Osteoblast (primary cell): ENCODE results near the gene PPTC7. TPM values are rescaled to one million over a fixed set of nuclear protein-coding genes. Genes with fewer than 3 reads are reported as not detected.

ENCODE experiments used
- DNase-seq: peaks from one replicate; pipeline ENCODE4 v3.0.0; 2011; ENCODE audit warnings: low spot score, mixed read lengths; ENCODE audit not compliant: insufficient read length; ENCODE audit errors: missing footprints
- H2AFZ ChIP-seq: 2 replicates; pipeline ENCODE4 v1.6.0; 2011; ENCODE audit warnings: mild to moderate bottlenecking, low read length
- H3K27ac ChIP-seq: 2 replicates; pipeline ENCODE4 v1.5.1; 2011; ENCODE audit warnings: mild to moderate bottlenecking, low read depth, low read length, moderate library complexity
- H3K27me3 ChIP-seq: 2 replicates; pipeline ENCODE4 v1.6.0; 2012; ENCODE audit warnings: mild to moderate bottlenecking, control low read depth, inconsistent platforms, low read length, moderate library complexity; ENCODE audit not compliant: insufficient read depth
- H3K36me3 ChIP-seq: 2 replicates; pipeline ENCODE4 v1.5.1; 2011; ENCODE audit warnings: mild to moderate bottlenecking, low read length, control low read depth, moderate library complexity; ENCODE audit not compliant: insufficient read depth
- H3K4me1 ChIP-seq: 2 replicates; pipeline ENCODE4 v1.5.1; 2011; ENCODE audit warnings: mild to moderate bottlenecking, low read length, control low read depth, moderate library complexity; ENCODE audit not compliant: insufficient read depth
- H3K4me2 ChIP-seq: 2 replicates; pipeline ENCODE4 v1.6.0; 2011; ENCODE audit warnings: mild to moderate bottlenecking, low read length; ENCODE audit not compliant: insufficient read depth
- H3K4me3 ChIP-seq: fragments of 200-600 bp; sonication (generic); 3 replicates; pipeline ENCODE4 v1.5.1; 2012; ENCODE audit warnings: mild to moderate bottlenecking, low read length, inconsistent platforms; ENCODE audit not compliant: insufficient read depth
- H3K79me2 ChIP-seq: 2 replicates; pipeline ENCODE4 v1.6.0; 2012; ENCODE audit warnings: mild to moderate bottlenecking, low read length, control low read depth, inconsistent platforms; ENCODE audit not compliant: insufficient read depth
- H3K9me3 ChIP-seq: 2 replicates; pipeline ENCODE4 v1.5.1; 2011; ENCODE audit warnings: low read depth, low read length, control low read depth
- H4K20me1 ChIP-seq: 2 replicates; pipeline ENCODE4 v1.6.0; 2012; ENCODE audit warnings: mild to moderate bottlenecking, low read length, control low read depth; ENCODE audit not compliant: insufficient read depth
- CTCF ChIP-seq: IDR thresholded peaks from 2 replicates; pipeline ENCODE4 v1.5.1; 2011; ENCODE audit warnings: mild to moderate bottlenecking, low read depth, low read length, moderate library complexity; ENCODE audit errors: extremely low read depth
- total RNA-seq: library from RNA; depleted of rRNA; stranded (reverse); fragments of >200 nt; gene quantifications from 2 replicates; pipeline ENCODE4 v1.2.3, GENCODE V29; 2012

The PPTC7 gene
- total RNA-seq, 1 donor: 7.6 TPM

GRCh38 chr12:110537605-110538409 is 45.3 kb downstream of the PPTC7 start:
- Histone ChIP-seq H4K20me1 (peaks cover 7% of the 10 kb centered on the region), H3K4me3 (no peak overlapping the region), H3K9me3 (no peaks in the 10 kb centered on the region), H3K36me3 (peaks cover 15% of the 10 kb centered on the region), H2AFZ (no peak overlapping the region), H3K4me1 (peaks cover 6% of the 10 kb centered on the region), H3K79me2 (no peaks in the 10 kb centered on the region), H3K27ac (no peak overlapping the region), H3K27me3 (no peaks in the 10 kb centered on the region), H3K4me2 (no peak overlapping the region)
- no peak for DNase-seq
- no peak for TF ChIP-seq CTCF

GRCh38 chr12:110536834-110537604 is 46.1 kb downstream of the PPTC7 start:
- Histone ChIP-seq H3K36me3 (peaks cover 15% of the 10 kb centered on the region), H3K79me2 (no peaks in the 10 kb centered on the region), H3K27ac (no peak overlapping the region), H3K4me3 (no peak overlapping the region), H2AFZ (no peak overlapping the region), H3K4me1 (peaks cover 14% of the 10 kb centered on the region), H3K4me2 (no peak overlapping the region), H3K27me3 (no peaks in the 10 kb centered on the region), H3K9me3 (no peaks in the 10 kb centered on the region), H4K20me1 (peaks cover 13% of the 10 kb centered on the region)
- TF ChIP-seq CTCF: no peak
- DNase-seq: no peak

- peaks cover 17% of the 10 kb centered on the region for H4K20me1 ChIP-seq
- H3K27ac ChIP-seq: no peak overlapping the region
- peaks cover 19% of the 10 kb centered on the region for H3K4me1 ChIP-seq
- H3K9me3 ChIP-seq: no peaks in the 10 kb centered on the region
- H3K27me3 ChIP-seq: no peaks in the 10 kb centered on the region
- no peak overlapping the region for H3K4me3 ChIP-seq
- H3K79me2 ChIP-seq: no peaks in the 10 kb centered on the region
- no peak for TF ChIP-seq CTCF
- H2AFZ ChIP-seq: no peak overlapping the region
- H3K36me3 ChIP-seq: peaks cover 15% of the 10 kb centered on the region
- DNase-seq: no peak
- no peak overlapping the region for H3K4me2 ChIP-seq
Observed at GRCh38 chr12:110534811-110535210, 48.3 kb downstream of the PPTC7 start.

- Histone ChIP-seq H4K20me1 (peaks cover 16% of the 10 kb centered on the region), H3K4me2 (no peak overlapping the region), H3K27ac (no peak overlapping the region), H3K27me3 (no peaks in the 10 kb centered on the region), H3K4me1 (peaks cover 19% of the 10 kb centered on the region), H3K79me2 (no peaks in the 10 kb centered on the region), H3K9me3 (no peaks in the 10 kb centered on the region), H2AFZ (no peak overlapping the region), H3K4me3 (no peak overlapping the region), H3K36me3 (peaks cover 11% of the 10 kb centered on the region)
- no peak for DNase-seq
- TF ChIP-seq CTCF: no peak
Observed at GRCh38 chr12:110533607-110534006, 49.5 kb downstream of the PPTC7 start.
